AG10803 (cell line): ENCODE results near the gene PRKCH.
A peak's percentile ranks its signal among the peaks of the same experiment; 100 is the strongest.

Experiments used
- DNase-seq: peaks from one replicate; pipeline ENCODE4 v3.0.0; 2010; ENCODE audit warnings: low read depth
- H3K4me3 ChIP-seq: 2 replicates; pipeline ENCODE4 v1.5.1; 2011; ENCODE audit warnings: mild to moderate bottlenecking, low read length, control low read depth
- TF ChIP-seq, protein P1 (sequence below): conservative IDR thresholded peaks from 2 replicates; pipeline ENCODE4 v1.5.1; 2011; ENCODE audit warnings: mild to moderate bottlenecking, low read length, control low read depth, inconsistent platforms

PRKCH gene

DNA sequence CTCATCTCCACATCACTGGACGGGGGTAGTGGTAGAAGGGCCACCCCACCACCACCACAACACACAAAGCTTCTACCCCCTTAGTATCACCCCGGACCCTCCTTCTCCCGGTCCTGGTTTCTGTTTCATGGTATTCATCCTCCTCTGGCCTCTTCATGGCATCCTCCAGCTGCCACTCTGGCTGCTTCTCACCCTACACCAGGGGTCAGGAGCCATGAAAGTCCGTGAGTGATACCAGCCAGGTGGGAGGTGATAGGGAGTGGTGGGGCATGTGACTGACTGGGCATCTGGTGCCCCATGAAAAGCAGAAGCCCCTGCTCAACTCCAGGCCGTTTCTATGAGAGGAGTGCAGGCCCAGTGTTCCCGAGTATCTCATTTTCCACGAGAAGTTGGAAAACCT lies 222.6 kb downstream of the PRKCH start:
- TF ChIP-seq, protein P1, sequence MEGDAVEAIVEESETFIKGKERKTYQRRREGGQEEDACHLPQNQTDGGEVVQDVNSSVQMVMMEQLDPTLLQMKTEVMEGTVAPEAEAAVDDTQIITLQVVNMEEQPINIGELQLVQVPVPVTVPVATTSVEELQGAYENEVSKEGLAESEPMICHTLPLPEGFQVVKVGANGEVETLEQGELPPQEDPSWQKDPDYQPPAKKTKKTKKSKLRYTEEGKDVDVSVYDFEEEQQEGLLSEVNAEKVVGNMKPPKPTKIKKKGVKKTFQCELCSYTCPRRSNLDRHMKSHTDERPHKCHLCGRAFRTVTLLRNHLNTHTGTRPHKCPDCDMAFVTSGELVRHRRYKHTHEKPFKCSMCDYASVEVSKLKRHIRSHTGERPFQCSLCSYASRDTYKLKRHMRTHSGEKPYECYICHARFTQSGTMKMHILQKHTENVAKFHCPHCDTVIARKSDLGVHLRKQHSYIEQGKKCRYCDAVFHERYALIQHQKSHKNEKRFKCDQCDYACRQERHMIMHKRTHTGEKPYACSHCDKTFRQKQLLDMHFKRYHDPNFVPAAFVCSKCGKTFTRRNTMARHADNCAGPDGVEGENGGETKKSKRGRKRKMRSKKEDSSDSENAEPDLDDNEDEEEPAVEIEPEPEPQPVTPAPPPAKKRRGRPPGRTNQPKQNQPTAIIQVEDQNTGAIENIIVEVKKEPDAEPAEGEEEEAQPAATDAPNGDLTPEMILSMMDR = no peak
- no peak overlapping the region for H3K4me3 ChIP-seq
- DNase-seq = no peak

DNA sequence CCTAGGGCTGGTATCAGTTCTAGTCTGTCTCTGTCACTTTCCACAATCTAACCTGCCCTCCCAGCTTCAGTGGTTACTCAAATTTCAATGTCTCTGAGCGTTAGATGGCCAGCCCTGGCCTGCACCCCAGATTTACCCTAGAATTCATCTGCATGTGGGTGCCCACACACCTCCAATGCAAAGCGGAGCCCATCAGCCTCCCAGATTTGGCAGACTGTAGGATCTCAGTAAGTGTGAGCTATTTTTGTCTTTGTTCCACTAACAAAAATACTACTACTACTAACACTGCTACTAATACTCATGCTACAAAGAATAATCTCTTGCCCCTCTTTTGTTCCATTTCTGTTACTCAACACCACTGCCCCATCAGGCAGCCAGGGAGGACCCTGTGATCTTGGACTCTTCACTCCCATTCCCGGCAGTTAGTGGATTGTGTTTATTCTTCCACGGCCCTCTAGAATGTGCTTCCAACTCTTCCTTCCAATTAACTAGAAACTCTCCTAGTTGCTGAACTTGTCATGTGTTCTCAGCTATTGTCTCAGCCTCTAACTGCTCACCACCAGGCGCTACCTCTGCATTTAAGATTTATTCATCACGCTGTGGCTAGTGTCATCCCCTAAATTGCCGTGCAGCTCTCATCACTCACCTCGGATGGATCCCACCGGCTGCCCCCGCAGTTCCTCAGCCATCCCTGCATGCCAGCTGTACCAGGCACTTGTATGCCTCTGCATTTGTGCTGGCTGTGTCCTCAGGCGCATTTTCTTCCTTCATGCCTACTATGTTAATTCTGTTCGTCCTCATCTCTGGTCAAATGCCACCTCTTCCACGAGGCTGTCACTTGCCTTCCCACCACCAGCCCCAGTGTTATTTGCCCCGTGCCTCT lies 223.3 kb downstream of the PRKCH start:
- TF ChIP-seq, protein P1 = no peak
- DNase-seq = no peak
- H3K4me3 ChIP-seq = no peak overlapping the region

DNA sequence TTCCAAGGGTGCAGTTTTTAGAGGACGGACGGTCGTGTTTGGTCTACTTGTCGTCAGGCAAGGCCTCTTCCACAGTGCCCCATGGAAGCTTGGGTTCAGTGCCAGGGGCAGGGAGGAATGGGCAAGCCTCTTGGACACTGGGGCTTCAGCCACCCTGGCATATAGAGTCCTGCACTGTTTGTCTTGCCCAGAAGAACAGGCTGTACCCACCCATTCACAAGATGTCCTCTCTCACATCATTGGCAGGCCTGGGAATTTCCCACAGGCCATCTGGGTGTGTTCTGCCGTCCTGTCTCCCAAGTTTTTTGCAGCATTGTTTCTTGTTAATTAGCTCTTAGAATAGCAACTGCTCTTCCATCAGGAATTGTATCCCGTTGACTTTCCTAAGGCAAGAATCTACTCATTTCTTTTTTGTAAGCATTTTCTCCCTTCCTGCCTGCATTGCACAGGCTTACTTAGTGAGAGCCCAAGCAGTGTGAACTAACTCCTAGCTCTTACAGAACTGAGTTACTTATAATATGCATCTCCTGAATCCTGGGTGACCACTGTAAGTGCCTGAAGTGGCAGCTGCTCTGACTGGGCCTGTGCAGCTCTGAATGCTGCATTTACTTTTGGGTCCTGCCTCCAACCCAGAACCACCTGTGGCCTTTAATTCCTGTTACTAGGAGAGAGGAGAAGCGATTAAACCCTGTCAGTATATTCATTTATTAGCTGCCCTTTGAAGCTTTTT lies 224.5 kb downstream of the PRKCH start:
- no peak overlapping the region for H3K4me3 ChIP-seq
- DNase-seq = no peak

DNA sequence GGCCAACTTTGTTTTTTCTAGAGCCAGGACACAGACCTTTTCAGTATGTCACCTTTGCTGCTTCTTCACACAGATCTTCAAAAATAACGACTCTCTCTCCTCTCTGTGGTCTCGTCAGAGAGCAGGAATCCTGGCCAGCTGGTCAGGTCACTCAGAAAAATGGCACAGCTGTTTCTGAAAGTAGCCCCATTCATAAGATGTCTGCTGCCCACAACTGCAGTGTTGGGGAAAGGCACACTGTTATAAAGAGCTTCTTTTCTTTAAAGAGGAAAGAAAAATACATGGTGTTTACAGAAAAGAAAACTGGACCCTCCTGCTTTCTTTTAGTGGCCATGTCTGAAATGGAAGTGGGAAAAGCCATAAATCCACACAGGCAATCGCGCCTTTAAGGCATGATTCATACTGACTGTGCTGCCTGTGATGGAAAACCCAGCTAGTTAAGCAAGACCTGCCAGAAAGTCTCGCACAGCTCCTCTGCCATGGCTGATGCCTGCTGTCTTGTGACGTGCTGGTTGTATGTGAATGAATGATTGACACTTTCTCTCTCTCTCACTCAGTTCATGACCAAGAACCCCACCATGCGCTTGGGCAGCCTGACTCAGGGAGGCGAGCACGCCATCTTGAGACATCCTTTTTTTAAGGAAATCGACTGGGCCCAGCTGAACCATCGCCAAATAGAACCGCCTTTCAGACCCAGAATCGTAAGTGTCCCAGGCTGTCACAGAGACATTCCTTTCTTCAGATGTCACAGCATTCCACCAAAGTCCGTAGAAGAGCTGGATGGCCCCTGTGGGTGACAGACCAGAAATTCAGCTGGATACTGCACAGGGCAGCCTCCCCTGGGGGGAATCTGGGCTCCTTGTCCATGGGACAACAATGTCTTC lies 226.0 kb downstream of the PRKCH start:
- DNase-seq = peak; percentile 91
- TF ChIP-seq, protein P1 = no peak
- H3K4me3 ChIP-seq = no peak overlapping the region

More for the DNA sequence above, 224.5 kb downstream of the PRKCH start:
- TF ChIP-seq, protein P1 = no peak

DNA sequence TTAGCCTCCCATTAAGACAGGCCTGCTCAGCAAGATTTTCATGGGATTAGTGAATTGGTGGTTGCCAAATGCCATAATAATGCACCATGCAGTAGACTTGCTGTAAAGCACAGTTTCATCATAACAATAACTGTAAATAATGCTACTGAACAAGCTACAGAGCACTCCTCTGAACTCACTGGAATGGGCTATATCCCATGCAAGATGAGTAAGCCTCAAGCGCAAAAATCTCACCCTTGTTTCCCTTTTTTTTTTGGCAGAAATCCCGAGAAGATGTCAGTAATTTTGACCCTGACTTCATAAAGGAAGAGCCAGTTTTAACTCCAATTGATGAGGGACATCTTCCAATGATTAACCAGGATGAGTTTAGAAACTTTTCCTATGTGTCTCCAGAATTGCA lies 228.0 kb downstream of the PRKCH start:
- peak; percentile 78 for DNase-seq
- TF ChIP-seq, protein P1 = no peak
- H3K4me3 ChIP-seq = no peak overlapping the region

DNA sequence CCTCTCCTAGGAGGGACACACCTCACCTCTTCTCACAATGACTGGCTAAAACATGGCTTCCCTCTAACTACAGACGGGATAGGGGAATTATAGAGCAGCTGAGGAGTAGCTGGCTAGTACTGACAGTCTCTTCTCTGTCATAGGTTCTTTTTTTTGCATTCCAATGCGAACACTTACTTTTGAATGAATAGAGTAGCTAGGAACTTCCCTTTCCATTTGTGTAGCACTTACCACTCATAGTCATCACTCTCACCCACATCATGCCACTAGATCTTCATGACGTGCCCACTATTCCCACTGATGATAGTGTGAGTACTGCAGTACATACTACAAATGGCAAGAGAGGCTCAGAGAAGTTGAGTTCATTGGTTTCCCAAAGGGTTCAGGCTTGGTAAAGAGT lies 230.0 kb downstream of the PRKCH start:
- TF ChIP-seq, protein P1 = no peak
- DNase-seq = no peak

More for the DNA sequence above, 230.0 kb downstream of the PRKCH start:
- H3K4me3 ChIP-seq = no peak overlapping the region
